HG03457 (cell line): ENCODE results near the gene SIGLEC14.
"Not testable (repeated sequence)": the region's sequence is repeated elsewhere in the genome, so short reads cannot be mapped to it uniquely, and the experiment has no call there.

ENCODE experiments used
- ATAC-seq: cut with Tn5 transposase; IDR thresholded peaks from one replicate; pipeline ENCODE4 v1.9.1; 2021; ENCODE audit warnings: moderate number of reproducible peaks; ENCODE audit not compliant: unreplicated experiment

SIGLEC14 gene, protein sequence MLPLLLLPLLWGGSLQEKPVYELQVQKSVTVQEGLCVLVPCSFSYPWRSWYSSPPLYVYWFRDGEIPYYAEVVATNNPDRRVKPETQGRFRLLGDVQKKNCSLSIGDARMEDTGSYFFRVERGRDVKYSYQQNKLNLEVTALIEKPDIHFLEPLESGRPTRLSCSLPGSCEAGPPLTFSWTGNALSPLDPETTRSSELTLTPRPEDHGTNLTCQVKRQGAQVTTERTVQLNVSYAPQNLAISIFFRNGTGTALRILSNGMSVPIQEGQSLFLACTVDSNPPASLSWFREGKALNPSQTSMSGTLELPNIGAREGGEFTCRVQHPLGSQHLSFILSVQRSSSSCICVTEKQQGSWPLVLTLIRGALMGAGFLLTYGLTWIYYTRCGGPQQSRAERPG

DNA sequence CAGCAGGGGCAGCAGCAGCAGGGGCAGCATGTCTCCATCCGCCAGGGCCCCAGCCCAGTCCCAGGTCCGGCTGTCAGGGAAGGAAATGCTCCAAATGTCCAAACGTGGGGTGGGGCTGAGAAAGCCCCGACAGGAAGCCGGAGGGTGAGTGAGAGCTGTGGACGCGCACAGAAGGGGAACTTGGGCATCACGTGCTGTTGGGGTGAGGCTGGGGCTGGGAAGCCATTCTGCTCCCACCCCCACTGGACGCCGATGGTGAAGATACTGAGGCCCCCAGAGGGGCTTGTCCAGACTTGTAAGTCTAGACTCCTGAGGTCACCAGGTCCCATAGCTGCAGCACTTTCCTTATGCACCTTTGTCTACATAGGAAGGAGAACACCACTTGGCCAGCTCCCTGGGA lies at the start of gene SIGLEC14:
TSS of gene SIGLEC14 (minus strand) at position 96 of the 400 bp plus-strand sequence. CDS start at position 30, 66 bp downstream.
- not testable (repeated sequence) for ATAC-seq

DNA sequence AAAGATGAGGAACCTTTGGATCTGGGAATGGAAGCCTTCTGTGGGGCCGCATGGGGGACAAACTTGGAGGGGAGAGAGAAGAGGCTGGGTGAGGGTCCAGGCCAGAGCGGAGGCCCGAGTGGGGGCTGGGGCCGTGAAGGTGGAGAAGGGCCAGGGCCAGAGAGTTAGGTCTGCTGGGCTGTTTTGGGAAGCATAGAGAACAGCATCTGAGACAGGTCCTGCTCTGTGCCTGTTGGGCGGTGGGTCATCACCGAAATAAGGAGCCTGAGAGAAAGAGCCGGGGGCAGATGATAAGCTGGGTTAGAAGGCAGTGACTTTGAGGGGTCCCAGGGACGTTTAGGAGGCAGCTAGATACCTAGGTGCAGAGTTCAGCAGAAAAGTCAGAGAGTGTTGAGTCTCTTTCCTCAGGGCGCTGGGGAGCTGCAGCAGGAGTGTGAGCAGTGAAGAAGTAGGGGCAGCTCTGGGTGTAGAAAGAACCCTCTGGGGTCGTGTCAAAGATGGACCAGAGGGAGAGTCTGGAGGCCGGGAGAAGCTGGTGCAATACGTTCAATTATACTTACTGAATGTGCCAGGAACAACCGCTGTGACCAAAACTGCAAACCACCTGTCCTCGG lies 49.2 kb upstream of the SIGLEC14 start:
- no peak for ATAC-seq

DNA sequence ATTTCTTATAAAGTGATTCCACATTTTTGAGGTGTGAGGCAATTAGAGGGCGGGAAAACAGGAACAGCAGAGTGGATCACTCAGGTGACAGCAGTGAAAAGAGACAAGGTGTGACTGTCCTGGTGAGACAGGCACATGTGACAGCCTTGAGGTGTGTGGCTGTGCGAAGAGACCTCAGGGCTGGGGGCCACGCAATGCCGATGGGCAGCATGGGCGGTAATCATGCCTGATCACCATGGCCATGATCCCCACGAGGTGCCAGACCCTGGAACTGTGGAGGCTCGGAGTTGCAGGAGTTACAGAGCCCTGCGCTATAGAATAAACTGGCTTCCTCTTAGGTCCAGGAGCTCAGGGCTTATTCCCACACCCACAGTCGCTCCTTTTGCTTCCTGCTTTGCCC lies 48.5 kb upstream of the SIGLEC14 start:
- ATAC-seq = no peak

DNA sequence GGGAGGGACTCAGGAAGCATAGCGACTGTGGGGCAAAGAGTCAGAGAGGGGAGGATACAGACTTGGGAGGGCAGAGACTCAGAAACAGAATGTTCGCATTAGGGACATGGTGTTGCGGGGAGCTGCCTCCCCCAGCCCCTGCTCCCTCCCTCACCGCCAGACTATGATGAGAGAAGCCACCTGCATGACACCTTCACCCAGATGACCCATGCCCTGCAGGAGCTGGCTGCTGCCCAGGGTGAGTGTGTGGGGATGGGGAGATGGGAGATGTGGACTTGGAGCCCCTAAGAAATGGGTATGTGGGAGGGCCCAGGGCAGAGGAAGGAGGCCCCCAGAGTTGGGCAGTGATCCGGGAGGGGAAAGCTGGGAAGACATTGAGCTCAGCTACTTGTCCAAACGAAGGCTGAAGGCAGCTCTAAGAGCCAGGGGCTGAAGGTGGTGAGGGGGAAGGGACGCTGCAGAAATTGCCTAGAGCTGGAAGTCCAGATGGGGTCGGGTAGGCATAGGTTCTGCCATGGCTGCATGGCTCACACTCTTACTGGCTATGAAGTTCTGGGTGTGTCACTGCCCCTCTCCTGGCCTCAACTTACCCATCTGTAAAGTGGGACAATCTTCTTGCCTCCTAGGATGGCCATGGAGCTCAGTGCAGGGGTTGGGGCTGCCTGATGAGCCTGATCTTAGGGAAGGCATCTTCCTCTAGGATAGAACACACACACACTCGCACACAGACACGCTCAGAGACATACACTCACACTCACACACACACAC lies 47.9 kb upstream of the SIGLEC14 start:
- ATAC-seq = no peak

DNA sequence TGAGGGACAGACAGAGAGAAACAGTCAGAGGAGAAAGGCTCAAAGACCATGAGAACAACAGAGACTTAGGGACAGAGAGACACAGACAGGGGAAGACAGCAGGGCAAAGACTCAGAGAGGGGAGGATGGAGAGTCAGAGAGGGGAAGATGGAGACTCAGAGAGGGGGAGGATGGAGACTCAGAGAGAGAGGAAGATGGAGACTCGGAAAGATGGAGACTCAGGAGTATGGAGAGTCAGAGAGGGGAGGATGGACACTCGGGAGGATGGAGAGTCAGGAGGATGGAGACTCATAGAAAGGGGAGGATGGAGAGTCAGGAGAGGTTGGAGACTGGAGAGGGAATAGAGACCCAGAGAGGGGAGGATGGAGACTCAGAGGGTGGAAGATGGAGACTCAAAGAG lies 47.2 kb upstream of the SIGLEC14 start:
- ATAC-seq = no peak

DNA sequence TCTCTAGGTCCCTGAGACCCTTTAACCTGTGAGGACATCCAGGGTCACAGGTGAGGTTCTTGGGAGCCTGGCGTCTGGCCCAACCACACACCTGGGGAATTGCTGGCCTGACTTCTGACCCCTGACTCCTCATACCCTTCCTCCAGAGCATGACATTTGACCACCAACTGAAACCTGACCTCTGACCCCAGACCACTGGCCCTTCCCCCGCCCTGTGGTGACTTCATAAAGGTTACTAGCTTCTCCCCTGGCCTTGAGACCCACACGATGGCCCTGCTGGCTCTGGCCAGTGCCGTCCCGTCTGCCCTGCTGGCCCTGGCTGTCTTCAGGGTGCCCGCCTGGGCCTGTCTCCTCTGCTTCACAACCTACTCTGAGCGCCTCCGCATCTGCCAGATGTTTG lies 46.6 kb upstream of the SIGLEC14 start, which contains the start of gene SPACA6:
TSS of gene SPACA6 (plus strand) at position 71 of the 400 bp plus-strand sequence. CDS start at position 268, 197 bp downstream.
- ATAC-seq = no peak

DNA sequence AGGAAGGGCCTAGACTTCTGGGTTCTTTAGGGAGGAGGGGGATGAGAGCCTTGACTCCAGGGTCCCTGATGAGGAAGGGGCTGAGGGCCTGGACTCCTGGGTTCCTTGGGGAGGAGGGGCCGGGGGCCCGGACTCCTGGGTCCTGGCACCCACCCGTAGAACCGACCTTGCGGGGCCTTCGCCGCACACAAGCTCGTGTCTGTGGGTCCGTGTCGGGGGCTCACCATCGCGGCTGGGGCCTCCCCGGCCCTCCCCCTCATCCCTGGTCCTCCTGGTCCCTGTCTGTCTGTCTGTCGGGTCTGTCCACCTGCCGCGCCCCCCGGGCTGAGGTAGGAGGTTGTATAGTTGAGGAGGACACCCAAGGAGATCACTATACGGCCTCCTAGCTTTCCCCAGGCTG lies 45.8 kb upstream of the SIGLEC14 start:
- no peak for ATAC-seq

DNA sequence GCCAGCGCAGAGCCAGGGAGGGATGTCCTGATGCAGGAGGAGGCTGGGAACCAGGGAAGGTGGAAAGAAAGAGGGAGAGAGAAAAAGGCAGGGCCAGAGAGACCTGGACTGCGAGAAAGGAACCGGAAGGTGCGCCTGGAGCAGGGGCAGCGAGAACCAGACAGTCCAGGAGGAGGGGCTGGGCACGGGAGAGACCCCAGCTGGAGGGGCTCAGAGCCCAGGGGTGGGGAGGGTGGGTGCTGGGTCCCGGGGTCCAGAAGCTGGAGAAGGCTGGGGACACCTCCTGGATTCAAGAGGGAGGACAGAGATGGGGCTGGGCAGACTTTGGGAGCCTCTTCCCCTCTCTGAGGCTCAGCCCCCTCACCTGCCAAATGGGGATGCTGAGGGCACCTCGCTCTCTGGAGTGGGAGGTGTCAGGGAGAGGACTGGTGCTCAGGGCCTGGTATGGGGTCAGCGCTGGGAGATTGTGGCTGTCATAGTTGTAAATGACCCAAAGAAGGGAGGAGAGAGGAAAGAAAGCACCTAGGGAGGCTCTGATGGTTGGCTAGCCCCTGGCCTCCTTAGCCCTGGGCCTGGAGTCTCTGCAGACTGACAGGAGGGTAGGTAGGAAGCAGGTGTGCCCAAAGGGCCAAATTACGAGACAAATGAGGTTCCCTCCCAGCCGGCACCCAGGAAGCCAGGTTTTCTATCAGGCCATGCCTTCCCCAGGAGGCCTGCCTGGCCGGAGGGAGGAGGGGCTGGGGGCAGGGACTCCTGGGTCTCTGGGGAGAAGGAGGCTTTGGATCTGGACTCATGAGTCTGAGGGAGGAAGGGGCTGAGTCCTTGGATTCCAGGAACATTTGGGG lies 45.2 kb upstream of the SIGLEC14 start:
- ATAC-seq = no peak

DNA sequence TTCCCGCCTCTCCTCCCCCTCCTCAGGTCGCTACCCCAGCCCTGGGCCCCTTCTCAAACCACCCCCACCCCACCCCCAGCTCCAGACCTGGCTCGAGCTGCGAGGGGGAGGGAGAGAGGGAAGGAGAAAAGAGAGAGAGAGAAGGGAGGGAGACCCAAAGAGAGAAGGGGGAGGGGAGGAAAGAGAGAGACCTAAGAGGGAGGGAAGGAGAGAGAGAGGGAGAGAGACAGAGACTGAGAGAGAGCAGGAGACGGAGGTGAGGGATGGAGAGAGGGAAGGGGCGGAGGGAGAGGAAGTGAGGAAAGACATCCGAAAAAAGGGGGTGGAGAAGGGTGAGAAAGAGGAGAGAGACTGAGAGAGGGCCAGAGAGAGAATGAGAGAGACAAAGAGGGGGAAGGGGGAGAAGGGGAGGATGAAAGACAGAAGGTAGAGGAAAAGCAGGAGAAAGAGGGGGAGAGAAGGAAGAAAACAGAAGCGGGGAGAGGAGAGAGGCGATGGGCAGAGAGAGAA lies 44.5 kb upstream of the SIGLEC14 start:
- no peak for ATAC-seq

DNA sequence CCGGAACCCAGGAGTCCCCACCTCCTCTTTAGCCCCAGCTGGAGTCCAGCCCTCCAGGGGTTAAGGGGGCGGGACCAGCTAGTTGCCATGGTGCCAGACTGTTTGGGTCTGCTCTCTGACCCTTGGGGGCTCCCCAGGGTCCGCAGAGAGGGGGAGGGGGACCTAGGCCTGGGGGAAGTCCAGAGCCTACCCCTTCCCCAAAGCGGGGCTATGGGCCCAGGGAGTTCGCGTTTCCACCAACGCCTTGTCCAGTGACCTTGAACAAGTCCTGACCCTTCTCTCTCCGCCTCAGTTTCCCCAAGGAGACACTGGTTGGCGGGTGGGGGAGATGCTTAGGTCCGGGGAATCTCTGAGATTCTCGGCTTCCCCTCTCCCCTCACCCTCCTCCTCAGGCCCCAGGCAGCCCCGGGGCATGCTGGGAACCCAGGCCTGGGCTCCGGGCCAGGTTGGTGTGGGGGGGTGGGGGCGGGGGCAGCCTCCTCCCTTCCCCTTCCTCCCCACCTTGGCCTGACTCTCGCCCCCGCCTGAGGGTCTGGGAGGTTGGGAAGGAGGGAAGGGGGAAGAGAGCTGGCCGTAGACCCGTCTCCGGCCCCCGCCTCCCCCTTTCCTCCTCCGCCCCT lies 43.9 kb upstream of the SIGLEC14 start:
- ATAC-seq = no peak

DNA sequence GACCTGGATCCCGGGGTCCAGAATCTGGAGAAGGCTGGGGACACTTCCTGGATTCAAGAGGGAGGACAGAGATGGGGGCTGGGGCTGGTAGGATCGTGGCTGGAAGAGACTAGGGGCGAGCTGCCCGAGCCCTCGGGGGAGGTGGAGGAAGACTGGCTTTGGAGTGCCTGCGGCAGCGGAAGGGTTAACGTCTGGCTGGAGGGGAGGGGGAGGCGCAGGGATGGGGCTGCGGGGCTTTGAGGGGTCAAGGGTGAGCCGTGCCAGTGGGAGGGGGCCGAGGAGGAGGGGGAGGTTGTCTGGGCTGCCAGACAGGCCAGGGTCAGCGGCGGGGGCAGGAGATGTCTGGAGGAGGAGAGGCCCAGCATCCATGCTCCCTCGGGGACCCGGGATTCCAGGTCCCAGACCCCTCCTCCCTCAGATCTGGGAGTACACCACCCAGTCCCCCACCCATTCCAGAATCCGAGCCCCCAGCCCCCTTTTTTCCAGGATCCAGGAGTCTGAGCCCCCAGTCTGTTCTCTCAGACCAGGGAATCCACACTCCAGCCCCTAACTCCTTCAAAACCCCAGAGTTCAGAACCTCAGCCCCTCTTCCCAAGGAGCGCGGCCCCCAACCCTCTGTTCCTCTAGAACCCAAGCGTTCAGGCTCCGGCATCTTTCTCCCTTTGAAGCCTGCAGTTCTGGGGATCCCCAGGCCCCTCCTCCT lies 43.3 kb upstream of the SIGLEC14 start:
- no peak for ATAC-seq

DNA sequence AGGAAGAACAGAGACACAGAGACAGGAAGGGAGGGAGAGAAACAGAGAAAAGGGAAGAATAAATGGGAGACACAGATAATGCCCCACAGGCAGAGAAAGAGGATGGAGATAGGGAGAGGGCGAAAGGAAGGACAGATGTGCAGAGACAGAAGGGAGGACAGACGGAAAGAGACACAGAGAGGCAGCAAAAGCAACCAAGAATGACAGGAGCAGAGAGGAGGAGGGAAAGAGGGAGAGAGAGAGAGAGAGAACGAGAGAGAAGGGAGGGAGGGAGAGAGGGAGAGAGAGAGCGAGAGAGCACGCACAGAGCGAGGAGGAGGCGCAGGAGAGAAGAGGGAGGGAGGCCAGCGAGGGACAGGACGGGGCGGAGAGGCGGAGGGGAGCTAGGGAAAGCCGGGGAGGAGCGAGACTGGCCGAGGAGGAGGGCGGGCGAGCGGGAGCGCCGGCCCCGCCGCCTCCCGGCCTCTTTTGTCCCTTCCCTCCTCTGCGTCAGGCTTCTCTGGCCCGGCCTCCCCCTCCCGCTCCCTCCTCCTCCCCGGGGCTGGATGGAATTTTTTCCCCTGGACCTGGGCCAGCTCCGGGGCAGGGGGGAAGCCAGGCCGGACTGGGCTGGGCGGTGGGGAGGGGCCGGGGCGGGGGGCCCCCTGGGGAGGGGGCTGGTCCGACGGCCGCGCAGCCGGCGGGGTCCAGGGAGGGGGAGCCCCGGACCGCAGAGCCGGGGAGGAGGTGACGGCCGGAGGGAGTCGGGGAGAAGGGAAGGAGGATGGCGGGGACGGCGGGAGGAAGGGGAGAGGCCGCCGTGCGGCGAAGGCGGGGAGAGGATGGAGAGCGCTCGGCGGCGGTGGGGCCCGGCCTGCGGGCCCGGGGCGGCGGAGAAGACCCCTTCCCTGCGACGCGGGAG lies 42.3 kb upstream of the SIGLEC14 start:
- no peak for ATAC-seq

DNA sequence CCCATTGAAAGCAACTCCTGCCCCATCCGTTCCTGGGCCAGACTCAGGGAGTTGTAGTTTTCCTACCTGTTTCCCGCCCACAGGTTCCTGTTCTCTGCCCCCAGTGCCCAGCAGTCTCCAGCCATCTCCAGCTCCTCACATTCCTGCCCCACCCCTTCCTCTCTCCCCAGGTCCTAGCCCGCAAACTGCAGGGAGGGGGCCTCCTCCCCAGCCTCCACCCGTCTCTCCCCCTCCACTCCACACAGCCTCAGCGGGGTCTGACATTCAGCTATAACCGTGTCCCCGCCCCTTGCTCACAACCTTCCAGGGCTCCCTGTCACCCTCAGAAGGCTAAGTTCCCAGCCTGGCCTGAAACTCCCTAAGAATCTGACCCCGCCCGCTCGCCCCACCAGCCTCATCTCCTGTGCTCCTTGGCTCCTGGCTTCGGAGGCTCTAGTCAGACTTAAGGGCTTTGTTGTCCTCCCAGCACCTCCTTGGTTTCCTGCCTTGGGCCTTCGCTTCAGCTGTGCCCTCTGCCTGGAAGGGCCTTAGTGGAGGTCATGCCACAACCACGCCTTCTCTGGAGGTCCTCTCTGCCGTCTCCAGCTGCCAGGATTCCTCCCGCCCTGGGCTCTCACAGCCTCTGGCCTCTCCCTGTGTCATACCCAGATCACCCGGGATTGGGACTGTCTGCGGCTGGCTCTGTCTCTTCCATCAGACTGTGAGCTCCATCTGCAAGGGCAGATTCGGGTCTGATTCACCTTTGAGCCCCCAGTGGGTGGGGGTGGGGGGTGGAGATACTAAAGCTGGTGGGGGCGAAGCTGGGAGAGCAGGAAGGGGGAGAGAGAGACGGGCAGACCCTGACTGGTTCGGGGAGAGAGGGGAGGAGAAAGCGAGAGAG lies 41.4 kb upstream of the SIGLEC14 start:
- no peak for ATAC-seq

DNA sequence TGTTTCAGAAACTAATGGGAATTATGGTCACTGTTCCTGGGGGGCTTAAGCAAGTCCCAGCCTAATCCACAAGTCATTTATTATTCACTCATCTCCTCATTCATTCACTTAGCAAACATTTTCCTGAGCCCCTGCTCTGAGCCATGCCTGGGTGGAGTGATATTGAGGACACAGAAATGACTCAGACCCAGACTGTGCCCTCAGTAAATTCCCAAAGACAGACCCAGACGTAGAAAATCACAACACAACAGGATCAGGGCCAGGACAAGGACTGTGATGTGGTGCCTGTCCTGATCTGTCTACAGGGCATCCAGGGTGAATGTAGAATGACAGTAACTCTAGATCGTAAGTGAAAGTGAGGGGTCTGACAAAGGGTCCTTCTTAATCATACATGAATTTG lies 39.5 kb upstream of the SIGLEC14 start:
- no peak for ATAC-seq

DNA sequence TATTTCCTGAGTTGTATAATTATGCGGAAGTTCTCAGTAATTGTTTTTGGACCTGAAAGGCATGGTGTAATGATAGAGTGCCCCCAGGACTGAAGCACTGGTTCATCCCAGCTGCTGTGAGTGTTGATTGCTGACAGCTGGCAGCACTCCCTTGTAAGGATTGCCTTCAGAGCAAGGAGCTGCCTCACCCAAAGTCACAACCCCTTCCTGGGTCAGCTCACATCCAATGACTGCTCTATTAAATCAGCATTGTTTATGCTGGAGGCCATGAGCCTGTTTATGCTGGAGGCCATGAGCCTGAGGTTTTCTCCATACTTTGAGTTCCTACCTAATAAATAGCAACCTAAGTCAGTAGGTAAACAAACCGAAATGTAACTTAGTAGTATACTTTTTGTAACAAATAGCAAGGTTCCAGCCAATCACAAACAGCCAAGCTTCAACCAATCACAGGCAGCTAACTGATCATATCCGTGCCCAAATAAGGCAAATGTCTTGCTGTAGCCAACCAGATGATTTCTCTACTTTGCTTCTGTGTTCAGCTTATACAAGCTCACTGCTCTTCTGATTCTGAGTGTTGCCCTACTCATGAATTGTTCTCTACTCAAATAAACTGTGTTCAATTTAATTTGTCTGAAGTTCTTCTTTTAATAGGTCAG lies 34.8 kb upstream of the SIGLEC14 start:
- no peak for ATAC-seq

DNA sequence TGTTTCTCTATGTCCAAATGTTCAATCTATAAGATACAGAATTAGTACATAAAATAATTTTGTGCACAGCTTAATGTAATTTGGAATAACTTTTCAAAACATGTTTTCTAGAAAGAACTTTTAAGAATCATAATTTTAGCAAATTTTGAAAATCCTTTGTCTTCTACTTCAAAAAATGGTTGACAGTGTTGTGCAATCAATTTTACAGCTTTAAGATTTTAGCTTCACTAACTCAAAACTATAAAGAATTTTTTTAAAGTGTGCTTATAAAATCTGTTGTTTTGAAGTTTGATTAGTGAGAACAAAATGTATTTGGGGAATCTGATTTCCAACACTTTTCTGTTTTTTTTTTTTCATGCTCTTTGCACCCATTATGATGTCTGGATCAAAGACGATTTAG lies 33.8 kb upstream of the SIGLEC14 start:
- ATAC-seq = no peak

DNA sequence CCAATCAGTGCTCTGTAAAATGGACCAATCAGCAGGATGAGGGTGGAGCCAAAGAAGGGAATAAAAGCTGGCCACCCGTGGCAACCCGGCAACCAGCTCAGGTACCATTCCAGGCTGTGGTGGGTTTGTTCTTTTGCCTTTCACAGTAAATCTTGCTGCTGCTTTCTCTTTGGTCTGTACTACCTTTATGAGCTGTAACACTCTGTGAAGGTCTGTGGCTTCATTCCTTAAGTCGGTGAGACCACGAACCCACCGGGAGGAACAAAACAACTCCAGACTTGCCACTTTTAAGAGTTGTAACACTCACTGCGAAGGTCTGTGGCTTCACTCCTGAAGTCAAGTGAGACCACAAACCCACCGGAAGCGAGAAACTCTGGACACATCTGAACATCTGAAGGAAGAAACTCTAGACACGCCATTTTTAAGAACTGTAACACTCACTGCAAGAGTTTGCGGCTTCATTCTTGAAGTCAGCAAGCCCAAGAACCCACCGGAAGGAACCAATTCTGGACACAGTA lies 30.0 kb upstream of the SIGLEC14 start:
- ATAC-seq = no peak
